MG63 (cell line): ENCODE measurements around the gene TENM4. TPM values are rescaled to one million over a fixed set of nuclear protein-coding genes. Genes with fewer than 3 reads are reported as not detected.

Source experiments
- DNase-seq: peaks from one replicate; pipeline ENCODE4 v3.0.0-alpha.2; 2020
- H3K27me3 ChIP-seq: fragments of 250-450 bp; sonication (Bioruptor Pico); 2 replicates; pipeline ENCODE4 v1.5.1; 2020; ENCODE audit warnings: mild to moderate bottlenecking, moderate library complexity
- H3K36me3 ChIP-seq: fragments of 250-450 bp; sonication (Bioruptor Pico); 2 replicates; pipeline ENCODE4 v1.5.1; 2020; ENCODE audit warnings: mild to moderate bottlenecking, moderate library complexity
- H3K4me3 ChIP-seq: fragments of 250-450 bp; sonication (Bioruptor Pico); 2 replicates; pipeline ENCODE4 v1.5.1; 2020; ENCODE audit warnings: mild to moderate bottlenecking, moderate library complexity
- H3K9me3 ChIP-seq: fragments of 250-450 bp; sonication (Bioruptor Pico); 2 replicates; pipeline ENCODE4 v1.5.1; 2020; ENCODE audit warnings: mild to moderate bottlenecking, moderate library complexity
- total RNA-seq: library from RNA; depleted of rRNA; stranded (reverse); fragments of >200 nt; shearing (Covaris generic); gene quantifications from 2 replicates; pipeline ENCODE4 v1.2.3, GENCODE V29; 2014; ENCODE audit warnings: low replicate concordance

The TENM4 gene
- total RNA-seq, 1 experiment from 2014 or later, result not detected

GRCh38 chr11:79388201-79388600 lies 52.6 kb downstream of the TENM4 start:
- H3K4me3 ChIP-seq, result no peak overlapping the region
- no peaks in the 10 kb centered on the region for H3K36me3 ChIP-seq
- no peaks in the 10 kb centered on the region for H3K9me3 ChIP-seq
- no peak for DNase-seq
- no peaks in the 10 kb centered on the region for H3K27me3 ChIP-seq

- no peaks in the 10 kb centered on the region for H3K27me3 ChIP-seq
- H3K9me3 ChIP-seq, result no peaks in the 10 kb centered on the region
- no peak overlapping the region for H3K4me3 ChIP-seq
- no peaks in the 10 kb centered on the region for H3K36me3 ChIP-seq
- no peak for DNase-seq
Measured at GRCh38 chr11:79383874-79384273, 57.0 kb downstream of the TENM4 start.

- H3K36me3 ChIP-seq, result no peaks in the 10 kb centered on the region
- H3K4me3 ChIP-seq, result no peak overlapping the region
- no peaks in the 10 kb centered on the region for H3K27me3 ChIP-seq
- no peaks in the 10 kb centered on the region for H3K9me3 ChIP-seq
- DNase-seq, result no peak
Measured at GRCh38 chr11:79382301-79383050, 58.4 kb downstream of the TENM4 start.

GRCh38 chr11:79381036-79381435 lies 59.8 kb downstream of the TENM4 start:
- H3K27me3 ChIP-seq, result no peaks in the 10 kb centered on the region
- DNase-seq, result no peak
- H3K4me3 ChIP-seq, result no peak overlapping the region
- H3K9me3 ChIP-seq, result no peaks in the 10 kb centered on the region
- no peaks in the 10 kb centered on the region for H3K36me3 ChIP-seq

- no peak for DNase-seq
- Histone ChIP-seq H3K9me3 (no peaks in the 10 kb centered on the region), H3K27me3 (peaks cover 3% of the 10 kb centered on the region; the same call in 1 of the 2 replicates), H3K4me3 (no peak overlapping the region), H3K36me3 (no peaks in the 10 kb centered on the region)
Measured at GRCh38 chr11:79377406-79377805, 63.4 kb downstream of the TENM4 start.

- H3K27me3 ChIP-seq, result peaks cover 3% of the 10 kb centered on the region; the same call in 1 of the 2 replicates
- no peaks in the 10 kb centered on the region for H3K9me3 ChIP-seq
- no peaks in the 10 kb centered on the region for H3K36me3 ChIP-seq
- H3K4me3 ChIP-seq, result no peak overlapping the region
- no peak for DNase-seq
Measured at GRCh38 chr11:79375818-79376550, 64.8 kb downstream of the TENM4 start.

- no peak for DNase-seq
- Histone ChIP-seq H3K9me3 (no peaks in the 10 kb centered on the region), H3K4me3 (no peak overlapping the region), H3K27me3 (peaks cover 3% of the 10 kb centered on the region; the same call in 1 of the 2 replicates), H3K36me3 (no peaks in the 10 kb centered on the region)
Measured at GRCh38 chr11:79374727-79375126, 66.1 kb downstream of the TENM4 start.

GRCh38 chr11:79371724-79372123 lies 69.1 kb downstream of the TENM4 start:
- Histone ChIP-seq H3K36me3 (no peaks in the 10 kb centered on the region), H3K4me3 (no peak overlapping the region), H3K27me3 (peaks cover 3% of the 10 kb centered on the region; the same call in 1 of the 2 replicates), H3K9me3 (no peaks in the 10 kb centered on the region)
- no peak for DNase-seq

GRCh38 chr11:79371152-79371551 lies 69.7 kb downstream of the TENM4 start:
- DNase-seq, result no peak
- H3K4me3 ChIP-seq, result no peak overlapping the region
- H3K27me3 ChIP-seq, result peaks cover 3% of the 10 kb centered on the region; the same call in 1 of the 2 replicates
- H3K36me3 ChIP-seq, result no peaks in the 10 kb centered on the region
- H3K9me3 ChIP-seq, result no peaks in the 10 kb centered on the region

GRCh38 chr11:79369055-79369454 lies 71.8 kb downstream of the TENM4 start:
- Histone ChIP-seq H3K36me3 (no peaks in the 10 kb centered on the region), H3K27me3 (no peaks in the 10 kb centered on the region), H3K4me3 (no peak overlapping the region), H3K9me3 (no peaks in the 10 kb centered on the region)
- no peak for DNase-seq

GRCh38 chr11:79367844-79368243 lies 73.0 kb downstream of the TENM4 start:
- H3K36me3 ChIP-seq, result no peaks in the 10 kb centered on the region

GRCh38 chr11:79366218-79366617 lies 74.6 kb downstream of the TENM4 start:
- no peaks in the 10 kb centered on the region for H3K27me3 ChIP-seq
- DNase-seq, result no peak
- no peaks in the 10 kb centered on the region for H3K9me3 ChIP-seq
- no peak overlapping the region for H3K4me3 ChIP-seq
- H3K36me3 ChIP-seq, result no peaks in the 10 kb centered on the region

More at GRCh38 chr11:79367844-79368243, 73.0 kb downstream of the TENM4 start:
- no peaks in the 10 kb centered on the region for H3K27me3 ChIP-seq
- no peak for DNase-seq
- H3K4me3 ChIP-seq, result no peak overlapping the region
- H3K9me3 ChIP-seq, result no peaks in the 10 kb centered on the region

GRCh38 chr11:79363861-79364378 lies 76.9 kb downstream of the TENM4 start:
- no peak for DNase-seq
- H3K36me3 ChIP-seq, result no peaks in the 10 kb centered on the region
- H3K9me3 ChIP-seq, result no peaks in the 10 kb centered on the region
- no peaks in the 10 kb centered on the region for H3K27me3 ChIP-seq
- no peak overlapping the region for H3K4me3 ChIP-seq

- Histone ChIP-seq H3K36me3 (no peaks in the 10 kb centered on the region), H3K4me3 (no peak overlapping the region), H3K9me3 (no peaks in the 10 kb centered on the region), H3K27me3 (no peaks in the 10 kb centered on the region)
- DNase-seq, result no peak
Measured at GRCh38 chr11:79363256-79363655, 77.6 kb downstream of the TENM4 start.

- DNase-seq, result no peak
- Histone ChIP-seq H3K27me3 (no peaks in the 10 kb centered on the region), H3K4me3 (no peak overlapping the region), H3K9me3 (no peaks in the 10 kb centered on the region), H3K36me3 (no peaks in the 10 kb centered on the region)
Measured at GRCh38 chr11:79362821-79363220, 78.0 kb downstream of the TENM4 start.

- no peak overlapping the region for H3K4me3 ChIP-seq
- no peaks in the 10 kb centered on the region for H3K36me3 ChIP-seq
- DNase-seq, result no peak
- H3K27me3 ChIP-seq, result no peaks in the 10 kb centered on the region
- no peaks in the 10 kb centered on the region for H3K9me3 ChIP-seq
Measured at GRCh38 chr11:79362206-79362757, 78.5 kb downstream of the TENM4 start.

GRCh38 chr11:79358258-79358657 lies 82.6 kb downstream of the TENM4 start:
- no peaks in the 10 kb centered on the region for H3K27me3 ChIP-seq
- no peaks in the 10 kb centered on the region for H3K36me3 ChIP-seq
- H3K4me3 ChIP-seq, result no peak overlapping the region
- H3K9me3 ChIP-seq, result no peaks in the 10 kb centered on the region
- no peak for DNase-seq
